GM12878 (cell line): Measurements from ENCODE around the gene ZCCHC3. TPM values are rescaled to one million over a fixed set of nuclear protein-coding genes. Genes with fewer than 3 reads are reported as not detected.

Experiments used
- ATF3 ChIP-seq: IDR thresholded peaks from 2 replicates; pipeline ENCODE4 v1.6.1; 2011; ENCODE audit warnings: low read depth, mild to moderate bottlenecking, low read length, moderate library complexity, borderline replicate concordance; ENCODE audit errors: extremely low read depth
- ATF7 ChIP-seq: fragments of 450-650 bp; IDR thresholded peaks from 2 replicates; pipeline ENCODE4 v1.6.1; 2016; ENCODE audit warnings: low read depth, mild to moderate bottlenecking
- BACH1 ChIP-seq: fragments of 450-650 bp; IDR thresholded peaks from 2 replicates; pipeline ENCODE4 v1.6.1; 2017; ENCODE audit warnings: mild to moderate bottlenecking, borderline replicate concordance
- BCL11A ChIP-seq: IDR thresholded peaks from 2 replicates; pipeline ENCODE4 v1.6.1; 2011; ENCODE audit warnings: low read depth, low read length
- CTCF ChIP-seq, 3 experiments: IDR thresholded peaks in 2 of 3; conservative IDR thresholded peaks in 1 of 3; 2 replicates each; pipeline ENCODE4 v1.5.1; 2011; ENCODE audit warnings: low read depth in 3 of 3, low read length in 3 of 3, mild to moderate bottlenecking in 3 of 3, control low read depth in 2 of 3, moderate library complexity in 2 of 3, inconsistent platforms in 1 of 3, mixed read lengths in 1 of 3; ENCODE audit not compliant: control insufficient read depth in 2 of 3, insufficient read depth in 1 of 3; ENCODE audit errors: extremely low read depth in 1 of 3
- EGR1 ChIP-seq, 2 experiments: IDR thresholded peaks; 1 replicate in 1 of 2; 2 replicates in 1 of 2; pipeline ENCODE4 v1.6.1; 2011 to 2012; ENCODE audit warnings: low read depth in 2 of 2, low read length in 2 of 2, borderline replicate concordance in 1 of 2, mild to moderate bottlenecking in 1 of 2, moderate library complexity in 1 of 2
- HDGF ChIP-seq: fragments of 450-650 bp; IDR thresholded peaks from 2 replicates; pipeline ENCODE4 v1.6.1; 2016; ENCODE audit warnings: antibody characterized with exemption
- KLF5 ChIP-seq: fragments of 450-650 bp; IDR thresholded peaks from 2 replicates; pipeline ENCODE4 v1.6.1; 2014; ENCODE audit warnings: mild to moderate bottlenecking; ENCODE audit not compliant: partially characterized antibody
- MEF2A ChIP-seq: IDR thresholded peaks from 2 replicates; pipeline ENCODE4 v1.6.1; 2011; ENCODE audit warnings: low read depth, mild to moderate bottlenecking, low read length, moderate library complexity; ENCODE audit not compliant: insufficient read depth
- NFYB ChIP-seq: IDR thresholded peaks from 2 replicates; pipeline ENCODE4 v1.6.1; 2011; ENCODE audit warnings: low read depth, mild to moderate bottlenecking, low read length, improper control_type of control experiment, moderate library complexity; ENCODE audit not compliant: insufficient read depth
- NKRF ChIP-seq: fragments of 450-650 bp; conservative IDR thresholded peaks from 2 replicates; pipeline ENCODE4 v1.6.1; 2017; ENCODE audit warnings: mild to moderate bottlenecking, moderate library complexity
- PBX3 ChIP-seq: IDR thresholded peaks from 2 replicates; pipeline ENCODE4 v1.6.1; 2011; ENCODE audit warnings: mild to moderate bottlenecking, low read depth, low read length, moderate library complexity; ENCODE audit not compliant: insufficient replicate concordance
- PKNOX1 ChIP-seq: fragments of 450-650 bp; IDR thresholded peaks from 2 replicates; pipeline ENCODE4 v1.6.1; 2016; ENCODE audit warnings: mild to moderate bottlenecking
- SKIL ChIP-seq: fragments of 450-650 bp; IDR thresholded peaks from 2 replicates; pipeline ENCODE4 v1.6.1; 2017; ENCODE audit warnings: mild to moderate bottlenecking, low read depth, inconsistent platforms; ENCODE audit not compliant: poor library complexity, severe bottlenecking
- SMARCA5 ChIP-seq: fragments of 450-650 bp; IDR thresholded peaks from 2 replicates; pipeline ENCODE4 v1.6.1; 2017; ENCODE audit warnings: mild to moderate bottlenecking
- SP1 ChIP-seq: IDR thresholded peaks from one replicate; pipeline ENCODE4 v1.6.1; 2011; ENCODE audit warnings: low read depth, low read length
- STAT3 ChIP-seq: IDR thresholded peaks from 2 replicates; pipeline ENCODE4 v1.6.1; 2011; ENCODE audit warnings: low read depth, low read length, improper control_type of control experiment
- TCF12 ChIP-seq: IDR thresholded peaks from 2 replicates; pipeline ENCODE4 v1.6.1; 2011; ENCODE audit warnings: low read depth, mild to moderate bottlenecking, low read length
- polyA plus RNA-seq, 11 experiments: library from polyadenylated mRNA; depleted of rRNA in 4 of 11; unstranded in 6 of 11; stranded (reverse) in 5 of 11; fragments of >200 nt; fragmentation: Nextera tagmentation in 4 of 11; fragmentation: Illumina TruSeq in 1 of 11; extraction: Ambion mirVana in 4 of 11; extraction: Trizol in 1 of 11; gene quantifications; 1 replicate in 1 of 11; 2 replicates in 10 of 11; pipeline versions ENCODE4 v1.2.1 to v1.2.3, GENCODE V29; 2011 to 2016; ENCODE audit warnings: inconsistent platforms in 2 of 11, missing spikeins in 2 of 11, low read depth in 1 of 11
- total RNA-seq, 4 experiments: library from RNA; depleted of rRNA in 3 of 4; stranded (reverse); fragments of >200 nt in 3 of 4; fragmentation: Illumina TruSeq in 1 of 4; extraction: Trizol in 1 of 4; gene quantifications; 2 replicates each; pipeline versions ENCODE4 v1.2.1 to v1.2.3, GENCODE V29; 2013 to 2021

ZCCHC3 gene
- total and polyA plus RNA-seq, 10 of the 15 experiments (the other 5 are each of a cell fraction or from before 2014, with no cell fraction given): 5.3 to 36.1 (median 17.2) TPM

GRCh38 chr20:347640-348484 lies 50.5 kb downstream of the ZCCHC3 start (continued):
- TF ChIP-seq SMARCA5 (peak; percentile 53; the same call in 1 of the 2 replicates), BCL11A (no peak), MEF2A (no peak), ATF7 (0 out of 2 replicates have a peak, but pooled peaks have one; percentile 41), ATF3 (no peak), STAT3 (no peak), PKNOX1 (peak; percentile 72), BACH1 (peak; percentile 48; the same call in 1 of the 2 replicates), NKRF (peak; percentile 73), SKIL (no peak), EGR1 (IDR thresholded peaks at IDR 0.05; ENCODE audit: borderline replicate concordance in 1 of 2, low read depth in 2 of 2, low read length in 2 of 2) (peak in 1 of 2 experiments; percentile 52; a peak in 1 of 3 replicates), CTCF (IDR thresholded peaks at IDR 0.05 in 2 of 3, conservative IDR thresholded peaks at IDR 0.05 in 1 of 3; ENCODE audit: control insufficient read depth in 2 of 3, extremely low read depth in 1 of 3, insufficient read depth in 1 of 3, low read depth in 3 of 3, low read length in 3 of 3) (no peak), SP1 (no peak), TCF12 (0 out of 2 replicates have a peak, but pooled peaks have one; percentile 22), HDGF (peak; percentile 74; the same call in 1 of the 2 replicates), NFYB (no peak), KLF5 (no peak), PBX3 (no peak)
